Panc1 (cell line): ENCODE results near the gene TMEM50B.

Experiments
- POLR2AphosphoS5 ChIP-seq: IDR thresholded peaks from 2 replicates; pipeline ENCODE4 v1.6.1; 2012; ENCODE audit warnings: mild to moderate bottlenecking, low read depth, low read length, moderate library complexity
- TF ChIP-seq, protein P1 (sequence below): fragments of 450-650 bp; IDR thresholded peaks from 2 replicates; pipeline ENCODE4 v1.5.1; 2017; ENCODE audit warnings: mild to moderate bottlenecking

DNA sequence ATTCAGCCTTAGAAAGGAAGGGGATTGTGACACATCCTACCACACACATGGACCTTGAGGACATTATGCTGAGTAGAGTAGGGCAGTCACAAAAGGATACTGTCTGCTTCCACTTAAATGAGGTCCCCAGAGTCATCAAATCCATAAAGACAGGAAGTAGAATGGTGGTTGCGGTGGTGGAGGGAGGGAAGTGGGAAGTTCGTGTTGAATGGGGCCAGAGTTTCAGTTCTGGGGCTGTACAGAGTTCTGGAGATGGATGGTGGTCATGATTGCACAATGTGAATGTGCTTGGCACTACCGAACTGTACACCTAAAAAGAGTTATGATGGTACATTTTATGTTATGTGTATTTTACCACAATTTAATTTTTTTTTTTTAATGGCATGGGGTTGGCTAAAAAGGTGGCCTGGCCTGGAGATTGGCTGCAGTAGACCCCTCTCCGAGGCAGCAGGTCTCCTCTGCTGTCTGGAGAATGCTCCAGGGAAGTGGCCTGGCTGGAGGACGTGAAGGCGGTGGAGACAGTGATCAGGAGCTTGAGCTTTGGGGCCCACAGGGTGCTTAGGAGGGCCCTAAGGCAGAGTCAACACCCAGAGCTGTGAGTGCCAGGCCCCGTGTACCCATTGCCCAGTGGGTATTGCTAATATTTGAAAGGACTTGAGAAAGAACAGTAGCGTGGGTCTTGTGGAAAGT is 46.2 kb downstream of the TMEM50B start:
- TF ChIP-seq, protein P1, sequence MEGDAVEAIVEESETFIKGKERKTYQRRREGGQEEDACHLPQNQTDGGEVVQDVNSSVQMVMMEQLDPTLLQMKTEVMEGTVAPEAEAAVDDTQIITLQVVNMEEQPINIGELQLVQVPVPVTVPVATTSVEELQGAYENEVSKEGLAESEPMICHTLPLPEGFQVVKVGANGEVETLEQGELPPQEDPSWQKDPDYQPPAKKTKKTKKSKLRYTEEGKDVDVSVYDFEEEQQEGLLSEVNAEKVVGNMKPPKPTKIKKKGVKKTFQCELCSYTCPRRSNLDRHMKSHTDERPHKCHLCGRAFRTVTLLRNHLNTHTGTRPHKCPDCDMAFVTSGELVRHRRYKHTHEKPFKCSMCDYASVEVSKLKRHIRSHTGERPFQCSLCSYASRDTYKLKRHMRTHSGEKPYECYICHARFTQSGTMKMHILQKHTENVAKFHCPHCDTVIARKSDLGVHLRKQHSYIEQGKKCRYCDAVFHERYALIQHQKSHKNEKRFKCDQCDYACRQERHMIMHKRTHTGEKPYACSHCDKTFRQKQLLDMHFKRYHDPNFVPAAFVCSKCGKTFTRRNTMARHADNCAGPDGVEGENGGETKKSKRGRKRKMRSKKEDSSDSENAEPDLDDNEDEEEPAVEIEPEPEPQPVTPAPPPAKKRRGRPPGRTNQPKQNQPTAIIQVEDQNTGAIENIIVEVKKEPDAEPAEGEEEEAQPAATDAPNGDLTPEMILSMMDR: no peak
- no peak for TF ChIP-seq POLR2AphosphoS5
